ENCODE measurements around the gene KCNMA1.
A peak's percentile ranks its signal among the peaks of the same experiment; 100 is the strongest.

The KCNMA1 gene

DNA sequence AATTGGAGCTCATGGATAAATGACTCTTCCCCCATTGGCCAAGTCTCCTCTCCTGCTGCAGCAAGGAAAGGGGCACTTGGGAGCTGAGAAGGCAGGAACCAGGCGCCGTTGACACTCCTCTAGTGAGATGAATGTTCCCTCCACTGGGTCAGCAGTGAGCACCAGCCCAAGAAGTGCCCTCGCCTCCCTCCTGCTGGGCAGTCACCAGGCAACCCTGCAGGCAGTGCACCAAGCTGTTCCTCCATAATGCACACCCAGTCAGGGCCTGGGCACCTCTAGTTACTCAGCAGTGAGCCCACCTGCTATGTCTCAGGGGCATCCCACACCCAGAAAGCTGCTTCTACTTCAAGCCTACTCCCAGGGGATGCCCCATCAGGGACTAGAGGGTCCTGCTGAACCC, 84.3 kb downstream of the KCNMA1 start:
- no peak for DNase-seq

DNA sequence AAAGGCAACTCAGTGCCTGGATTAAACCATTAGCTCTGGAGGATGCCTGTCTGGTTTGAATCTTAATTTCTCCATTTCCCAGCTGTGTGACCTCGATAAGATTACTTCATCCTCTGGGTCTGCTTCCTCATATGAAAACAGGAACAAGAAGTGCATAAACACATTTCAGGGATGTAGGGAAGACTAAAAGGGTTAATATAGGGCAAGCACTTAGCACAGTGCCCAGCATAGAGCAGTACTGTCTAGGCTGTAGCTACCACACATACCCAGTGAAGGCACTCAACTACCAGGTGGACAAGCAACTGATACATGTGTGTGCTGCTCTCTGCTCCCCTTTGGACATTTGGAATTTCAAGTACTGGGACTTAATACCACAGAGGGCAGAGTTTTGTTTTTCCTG, 85.4 kb downstream of the KCNMA1 start:
- no peak for DNase-seq

DNA sequence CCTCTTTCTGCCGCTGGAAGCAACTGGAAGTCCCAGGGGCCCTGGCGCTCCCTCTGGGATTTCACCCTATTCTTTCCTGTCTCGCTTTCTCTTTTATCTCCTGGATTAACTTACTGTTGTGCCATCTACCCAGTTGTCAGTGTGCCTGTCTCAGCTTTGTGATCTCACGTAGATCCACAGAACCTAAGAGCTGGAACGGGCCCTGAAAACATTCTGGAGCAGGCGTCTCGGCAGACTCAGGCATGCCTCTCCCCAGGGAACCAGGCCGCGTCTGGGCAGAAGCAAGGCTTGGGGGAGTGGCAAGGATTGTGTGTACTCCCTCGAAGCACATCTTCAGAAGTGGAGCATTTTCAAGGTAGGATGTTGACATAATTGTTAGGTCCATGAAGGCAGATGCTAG, 87.2 kb downstream of the KCNMA1 start:
- DNase-seq = peak in 1 of 2 experiments; percentile 44

DNA sequence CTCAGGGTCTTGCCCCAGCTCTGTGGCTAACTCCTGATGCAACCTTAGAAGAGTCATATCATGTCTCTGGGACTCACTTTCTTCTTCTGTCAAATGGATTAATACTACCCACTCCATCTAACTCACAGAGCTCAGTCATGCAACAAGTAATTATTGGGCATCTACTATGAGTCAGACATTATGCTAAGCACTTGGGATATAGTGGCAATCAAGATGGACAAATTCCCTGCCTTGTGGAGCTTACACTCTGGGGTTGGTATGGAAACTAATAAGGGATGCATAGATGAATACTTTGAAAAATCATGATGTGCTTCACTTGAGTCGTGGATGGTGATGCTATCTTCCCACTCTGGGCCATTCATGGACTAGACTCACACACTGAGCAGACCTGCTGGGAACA, 88.9 kb downstream of the KCNMA1 start:
- no peak for DNase-seq

DNA sequence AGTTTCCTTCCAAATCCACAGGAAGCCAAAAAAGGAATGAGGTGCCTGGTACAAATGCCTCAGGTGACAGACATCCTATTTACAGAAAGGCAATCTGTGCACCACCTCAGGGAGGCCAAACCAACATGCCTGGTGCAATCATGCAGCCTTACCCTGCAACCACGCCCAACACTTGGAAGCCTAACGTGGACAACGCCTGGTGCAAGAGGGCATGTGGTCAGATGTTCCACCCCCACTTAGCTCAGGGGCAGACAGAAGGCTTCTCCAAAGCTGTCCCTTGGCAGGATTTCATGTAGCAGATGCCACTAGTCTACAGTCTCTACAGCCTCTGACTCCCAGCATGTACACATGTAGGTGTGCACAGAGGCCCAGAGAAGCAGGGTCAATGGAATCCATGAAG, 89.5 kb downstream of the KCNMA1 start:
- DNase-seq = no peak

DNA sequence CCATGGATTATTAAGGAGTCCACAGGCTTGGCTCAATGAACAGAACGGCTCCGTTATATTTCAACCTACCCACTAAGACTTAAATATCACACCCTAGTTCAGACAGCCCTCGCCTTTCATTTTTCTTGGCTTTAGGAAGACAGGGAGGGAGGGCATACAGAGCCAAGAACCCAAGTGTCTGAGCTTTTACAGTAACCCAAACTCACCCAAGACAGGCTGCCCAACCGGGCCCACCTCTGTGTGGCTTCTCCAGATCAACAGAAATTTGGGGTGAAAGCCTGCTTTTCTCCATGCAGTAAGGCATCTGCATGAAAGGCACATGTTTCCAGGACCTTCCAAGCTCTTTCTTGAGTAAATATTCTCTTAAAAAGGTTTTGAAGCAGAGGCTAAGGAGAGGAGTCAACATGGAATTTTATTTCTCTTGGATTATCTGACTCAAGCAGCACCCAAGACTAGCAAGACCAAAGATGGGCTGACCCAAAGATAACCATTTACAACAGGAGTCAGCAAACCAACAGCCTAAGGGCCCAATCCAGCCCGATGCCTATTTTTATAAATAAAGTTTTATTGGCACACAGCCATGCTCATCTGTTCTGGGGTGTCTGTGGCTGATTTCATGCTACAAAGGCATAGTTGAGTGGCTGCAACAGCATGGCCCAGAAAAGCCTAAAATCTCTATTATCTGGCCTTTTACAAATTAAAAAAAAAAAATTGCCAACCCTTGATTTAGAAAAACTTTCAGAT, 90.1 kb downstream of the KCNMA1 start:
- no peak for DNase-seq

DNA sequence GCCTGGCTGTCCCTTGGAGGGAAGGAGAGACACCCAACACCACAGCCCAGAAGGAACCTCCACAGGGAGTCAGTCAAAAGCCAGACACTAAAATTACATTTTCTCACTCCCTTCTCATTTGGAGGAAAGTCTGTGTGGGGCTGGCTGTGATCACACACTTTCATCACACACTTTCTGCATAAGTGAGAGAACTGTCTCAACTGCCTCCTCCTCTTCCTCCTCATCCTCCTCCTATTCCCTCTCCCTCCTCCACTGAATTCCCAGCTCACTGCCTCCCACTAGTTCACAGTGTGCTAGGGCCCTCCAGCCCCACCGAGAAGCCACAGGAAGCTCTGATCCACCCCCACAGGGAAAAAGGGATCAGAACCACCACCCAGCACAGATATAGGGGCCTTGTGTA, 91.6 kb downstream of the KCNMA1 start:
- DNase-seq = no peak

DNA sequence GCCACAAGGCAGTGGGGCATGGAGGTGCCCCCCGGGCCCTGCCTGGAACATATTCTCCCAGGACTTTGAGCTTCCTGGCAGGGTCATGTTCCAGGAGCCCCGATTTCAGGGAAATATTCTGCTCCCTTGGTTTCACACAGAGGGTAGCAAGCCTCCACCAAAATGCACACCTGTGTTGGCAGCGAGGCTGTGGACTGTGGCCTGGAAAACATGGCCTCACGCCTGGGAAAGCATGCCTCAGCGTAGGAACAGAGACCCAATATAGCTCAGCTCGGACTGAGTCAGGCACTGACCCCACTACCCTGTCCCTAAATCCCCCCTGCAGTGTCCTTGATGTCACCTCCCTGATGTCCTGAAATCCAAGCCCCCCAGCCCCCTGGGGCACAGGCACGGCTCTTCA, 92.0 kb downstream of the KCNMA1 start:
- no peak for DNase-seq

DNA sequence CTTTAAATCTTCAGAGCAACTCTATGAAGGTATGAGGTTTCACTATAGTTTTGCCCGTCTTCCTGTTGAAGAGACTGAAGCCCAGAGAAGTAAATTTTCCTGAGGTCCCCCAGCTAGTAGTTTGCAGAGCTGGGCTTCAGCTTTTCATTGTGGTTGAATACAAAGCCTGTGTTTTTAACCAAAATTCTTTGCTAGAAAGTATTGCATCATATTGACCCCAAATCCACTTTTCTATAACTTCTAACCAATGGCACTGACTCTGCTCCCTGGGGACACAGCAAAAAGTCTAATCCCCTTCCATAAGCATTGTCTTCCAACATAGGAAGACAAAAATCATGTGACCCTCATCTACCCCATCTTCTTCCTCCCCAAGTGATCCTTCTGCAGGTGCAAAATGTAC, 93.0 kb downstream of the KCNMA1 start:
- DNase-seq = no peak

DNA sequence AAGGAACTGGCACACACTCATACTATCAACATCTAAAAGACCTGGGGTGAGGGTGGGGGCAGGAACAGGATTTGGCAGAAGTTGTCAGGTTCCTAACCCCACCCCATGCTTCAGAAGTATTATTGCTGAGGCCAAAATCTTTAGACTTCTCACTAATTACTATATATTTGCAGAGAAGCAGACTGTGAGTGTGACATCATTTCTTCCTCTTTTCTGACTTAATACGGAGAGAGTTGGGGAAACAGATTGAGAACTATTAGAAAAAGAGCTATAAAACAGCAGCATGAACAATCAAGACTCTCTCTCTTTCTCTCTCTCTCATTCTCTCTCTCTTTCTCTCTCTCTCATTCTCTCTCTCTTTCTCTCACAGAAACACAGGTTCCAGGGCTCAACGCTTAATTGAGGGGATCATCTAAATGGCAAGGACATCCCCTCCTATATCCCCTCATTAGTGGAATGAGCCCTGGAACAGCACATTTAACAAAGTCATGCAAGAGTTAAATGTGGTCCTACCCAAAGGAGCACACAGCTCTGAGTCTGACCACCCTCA, 94.8 kb downstream of the KCNMA1 start:
- no peak for DNase-seq

DNA sequence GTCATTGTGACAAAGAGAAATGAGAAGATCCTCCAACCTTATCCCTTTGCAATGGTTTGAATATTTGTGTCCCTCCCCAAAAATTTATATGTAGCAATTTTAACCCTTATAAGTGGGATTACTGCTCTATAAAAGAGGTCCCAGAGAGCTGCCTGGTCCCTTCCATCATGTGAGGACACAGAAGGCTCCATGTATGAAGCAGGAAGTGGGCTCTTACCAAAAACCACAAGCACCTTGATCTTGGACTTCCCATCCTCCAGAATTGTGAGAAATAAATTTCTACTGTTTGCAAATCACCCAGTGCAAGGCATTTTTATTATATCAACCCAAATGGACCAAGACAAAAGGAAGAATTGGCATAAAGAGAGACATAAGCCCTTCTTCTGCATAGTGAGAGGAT, 95.7 kb downstream of the KCNMA1 start:
- no peak for DNase-seq

DNA sequence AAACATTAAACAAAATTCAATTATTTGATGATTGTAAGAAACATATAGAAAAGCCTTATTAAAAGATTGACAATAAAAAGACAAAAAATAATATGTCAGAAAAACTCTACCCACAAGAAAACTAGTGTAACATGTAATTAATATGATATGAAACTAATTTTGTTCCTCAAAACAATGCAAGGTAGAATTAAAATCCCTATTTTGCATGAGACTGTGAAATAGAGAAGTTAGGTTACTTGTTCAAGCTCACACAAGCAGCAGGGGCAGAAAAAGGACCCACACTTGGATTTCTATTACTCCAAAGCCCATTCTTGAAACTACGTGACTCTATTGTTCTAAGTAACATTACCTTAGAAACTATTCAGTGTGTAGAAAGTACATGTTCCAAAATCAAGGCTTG, 96.4 kb downstream of the KCNMA1 start:
- DNase-seq = no peak

DNA sequence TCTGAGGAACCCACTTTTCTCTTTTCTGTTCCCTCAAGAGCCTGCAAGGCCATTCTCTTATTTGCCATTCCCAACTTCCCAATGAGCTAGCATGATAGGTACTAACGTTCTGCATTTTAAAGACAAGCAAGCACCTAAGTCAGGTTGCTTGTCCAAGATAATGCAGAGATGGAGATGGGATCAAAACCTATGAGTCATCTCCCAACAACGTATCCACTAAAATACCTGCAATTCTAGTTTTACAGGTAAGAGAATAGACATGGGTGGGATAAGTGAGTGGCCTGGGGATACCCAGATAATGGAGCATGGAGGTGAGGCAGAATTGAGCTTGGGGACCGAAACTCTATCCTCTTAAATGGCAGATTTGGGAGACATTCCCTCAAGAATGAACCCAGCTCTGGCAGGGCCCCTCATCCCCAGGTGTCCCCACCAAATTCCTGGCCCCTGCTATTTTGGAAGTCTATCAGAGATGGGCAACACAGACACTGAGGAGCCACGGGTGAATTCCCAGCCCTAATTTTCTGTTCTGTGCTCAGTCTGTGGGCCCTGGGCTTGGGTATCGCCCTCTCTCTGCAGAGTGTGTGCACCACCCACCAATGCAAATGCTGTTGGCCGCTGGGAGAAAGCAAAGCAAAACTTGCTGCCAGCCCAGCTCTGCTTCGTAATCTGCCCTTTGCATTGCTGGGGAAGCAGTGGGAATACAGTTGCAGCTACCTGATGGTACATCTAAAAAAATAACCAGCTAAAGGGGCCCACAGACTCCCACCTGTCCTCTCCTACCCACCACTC, 98.3 kb downstream of the KCNMA1 start:
- DNase-seq = no peak

DNA sequence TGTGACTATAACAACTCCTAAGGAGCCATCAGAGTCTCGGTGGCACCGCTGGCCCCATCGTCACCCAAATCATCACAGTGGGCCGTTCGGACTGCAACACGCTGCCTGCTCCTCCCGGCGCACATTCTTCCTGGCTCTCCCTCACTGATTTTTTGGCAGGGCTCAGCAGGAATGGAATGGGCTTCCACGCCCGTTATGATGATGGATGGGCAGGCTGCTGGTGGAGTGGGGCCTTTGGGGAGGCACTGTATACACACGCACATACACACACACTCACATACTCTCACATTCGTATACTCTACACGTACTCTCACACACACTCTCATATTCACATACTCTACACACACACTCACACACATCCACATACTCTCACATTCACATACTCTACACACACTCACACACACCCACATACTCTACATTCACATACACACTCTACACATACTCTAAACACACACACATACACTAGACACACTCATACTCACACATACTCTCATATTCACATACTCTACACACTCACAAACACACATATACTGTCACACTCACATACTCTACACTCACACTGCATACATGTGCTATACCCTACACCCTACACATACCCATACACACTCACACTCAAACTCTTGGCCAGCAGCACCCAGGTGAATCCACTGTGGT, 99.8 kb downstream of the KCNMA1 start:
- no peak for DNase-seq

DNA sequence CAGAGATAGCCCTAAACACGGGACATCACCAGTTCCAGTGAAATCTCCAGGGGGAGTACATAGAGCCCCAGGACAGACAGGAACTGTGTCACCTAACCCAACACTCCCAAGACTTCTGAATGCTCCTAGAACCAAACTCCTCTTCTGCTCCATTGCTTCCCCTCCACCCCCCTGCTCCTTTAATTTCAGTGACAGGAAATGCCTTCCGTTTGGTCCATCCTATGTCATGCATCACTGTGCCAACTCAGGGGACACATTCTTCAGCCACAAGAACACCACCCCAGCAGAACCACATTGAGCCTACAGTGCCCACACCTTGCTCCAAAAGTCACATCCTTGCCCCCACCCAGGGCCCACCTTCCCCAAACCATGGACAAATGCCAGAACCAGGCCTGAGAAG, 100.5 kb downstream of the KCNMA1 start:
- no peak for DNase-seq

DNA sequence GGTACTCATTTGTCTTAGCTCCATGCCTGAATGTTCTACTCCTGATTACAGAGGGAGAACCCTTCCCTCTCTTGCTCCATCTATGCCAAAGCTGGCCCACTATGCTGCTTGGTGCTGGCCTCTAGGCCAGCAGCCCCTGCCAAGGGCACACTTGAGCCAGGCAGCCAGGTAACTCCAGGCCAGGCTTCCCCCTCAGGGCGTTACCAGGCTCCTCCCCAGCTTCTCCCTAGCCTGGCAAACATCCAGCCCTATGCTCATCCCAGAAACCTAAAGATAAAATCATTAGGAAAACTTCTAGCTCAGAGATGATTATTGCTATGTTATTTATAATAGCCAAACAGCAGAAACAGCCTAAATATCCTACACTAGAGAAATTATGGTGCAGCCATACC, 103.7 kb downstream of the KCNMA1 start:
- DNase-seq = no peak

DNA sequence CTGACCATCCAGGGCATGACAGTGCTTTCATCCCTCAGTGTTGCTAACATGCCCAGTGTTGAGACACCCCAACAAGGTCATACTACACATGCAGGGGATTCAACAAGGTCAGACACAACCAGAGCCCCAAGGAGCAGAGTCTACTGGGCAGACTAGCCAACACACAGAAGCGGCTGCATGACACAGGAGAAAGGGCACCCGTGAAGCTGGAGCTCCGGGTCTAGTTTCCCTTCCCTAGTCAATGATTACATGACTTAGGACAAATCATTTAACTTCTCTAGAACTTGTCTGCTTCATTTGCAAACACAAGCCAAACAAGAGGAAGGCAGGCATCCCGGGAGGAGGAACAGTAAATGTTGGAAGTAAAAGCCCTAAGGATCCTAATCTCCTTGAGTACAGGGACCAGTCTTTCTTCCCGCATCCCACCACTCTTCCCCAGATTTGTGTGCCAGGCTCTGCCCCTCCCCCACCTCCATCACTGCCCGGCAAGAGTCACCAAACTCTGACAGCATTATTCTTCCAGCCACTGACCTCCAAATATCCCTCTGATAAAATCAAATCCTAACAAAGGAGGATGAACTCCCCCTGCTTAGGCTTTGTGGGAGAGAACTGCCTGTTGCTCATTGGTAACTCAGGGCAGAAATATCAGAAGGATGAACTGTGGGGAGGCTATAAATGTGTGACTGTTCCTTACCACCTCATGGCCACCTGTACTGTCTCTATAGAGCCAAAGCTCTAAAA, 104.3 kb downstream of the KCNMA1 start:
- DNase-seq = no peak

DNA sequence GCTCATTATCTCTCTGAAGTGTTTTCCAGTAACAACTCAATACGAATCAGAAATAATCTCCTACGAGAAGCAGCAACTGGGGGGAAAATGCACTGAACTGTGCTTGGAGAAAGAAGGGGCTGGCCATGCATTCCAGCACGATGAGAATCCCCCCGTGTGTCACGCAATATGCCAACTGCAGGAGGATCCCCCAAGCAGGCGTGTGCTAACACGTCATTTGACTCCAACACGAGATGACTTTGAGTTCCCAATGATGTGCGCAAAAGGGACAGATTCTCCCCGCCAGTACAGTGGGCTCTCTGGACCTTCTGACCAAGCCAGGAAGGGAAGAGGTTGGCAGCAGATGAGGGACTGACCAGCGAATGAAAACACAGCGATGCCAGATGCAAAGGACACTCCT, 105.5 kb downstream of the KCNMA1 start:
- no peak for DNase-seq

DNA sequence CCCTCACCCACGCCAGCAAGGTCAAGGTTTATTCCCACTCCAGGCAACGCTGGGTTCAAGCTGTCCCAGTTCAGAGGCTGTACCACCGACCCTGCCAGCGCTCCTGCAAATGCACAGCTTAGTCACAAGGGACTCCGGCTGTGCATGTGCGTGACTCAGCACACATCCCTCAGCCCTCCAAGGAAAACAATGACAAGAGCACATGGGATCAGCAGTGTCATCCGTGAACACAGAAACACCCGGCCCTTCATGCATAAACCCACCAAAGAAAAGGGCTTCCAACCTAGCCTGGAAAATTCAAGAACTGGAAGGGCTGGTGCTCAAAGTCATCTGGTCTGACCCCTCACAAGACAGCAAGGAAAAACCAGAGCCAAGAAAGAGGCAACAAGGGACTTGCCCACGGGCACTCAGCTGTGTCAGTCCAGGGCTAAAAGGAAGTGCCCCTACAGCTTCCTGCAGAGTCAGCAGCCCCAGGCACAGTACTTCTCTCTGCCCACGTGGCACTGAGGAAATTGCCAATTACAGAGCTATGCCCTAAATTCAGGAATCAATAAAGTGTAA, 106.1 kb downstream of the KCNMA1 start:
- no peak for DNase-seq

DNA sequence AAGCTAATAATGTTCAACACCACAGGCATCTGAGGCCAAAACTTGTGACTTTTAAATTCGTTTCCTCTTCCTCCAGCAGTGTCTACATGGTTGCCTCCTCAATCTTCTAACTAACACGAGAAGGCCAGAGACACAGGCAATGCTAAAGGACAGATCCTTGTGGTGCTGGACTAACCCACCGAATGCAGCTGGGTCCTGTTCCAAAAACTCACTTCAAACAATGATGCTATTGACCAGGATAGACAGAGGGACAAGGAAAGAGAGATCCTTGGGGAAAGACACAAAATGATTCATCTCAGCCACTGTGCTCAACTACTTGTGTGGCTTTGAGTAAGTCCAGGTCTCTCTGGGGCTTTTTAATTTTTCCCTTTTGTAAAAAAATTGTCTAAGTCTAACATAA, 107.6 kb downstream of the KCNMA1 start:
- no peak for DNase-seq

DNA sequence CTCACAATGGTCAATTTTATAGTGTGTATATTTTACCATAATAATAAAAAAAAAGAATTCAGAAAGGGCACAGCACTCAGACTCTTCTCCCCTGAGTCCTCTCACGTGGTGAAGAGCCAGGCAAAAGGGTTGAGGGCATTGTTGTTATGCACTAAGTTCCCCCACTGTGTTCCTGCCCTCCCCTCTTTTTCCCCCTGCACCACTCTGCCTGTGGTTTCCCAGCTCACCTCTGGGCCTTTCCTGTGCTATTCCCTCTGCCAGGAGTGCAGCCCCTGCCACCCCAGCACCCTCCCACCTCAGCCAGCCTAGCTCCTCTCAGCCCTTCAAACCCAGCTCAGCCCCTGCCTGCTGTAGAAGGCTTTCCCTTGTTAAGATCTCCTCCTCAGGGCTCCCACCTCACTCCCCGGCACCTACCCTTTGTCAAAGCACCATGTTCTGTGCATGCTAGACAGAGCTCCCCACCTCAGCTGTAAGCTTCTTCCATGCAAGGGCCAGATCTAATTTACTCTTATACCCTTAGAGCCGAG, 108.5 kb downstream of the KCNMA1 start:
- DNase-seq = peak in 1 of 2 experiments; percentile 24

DNA sequence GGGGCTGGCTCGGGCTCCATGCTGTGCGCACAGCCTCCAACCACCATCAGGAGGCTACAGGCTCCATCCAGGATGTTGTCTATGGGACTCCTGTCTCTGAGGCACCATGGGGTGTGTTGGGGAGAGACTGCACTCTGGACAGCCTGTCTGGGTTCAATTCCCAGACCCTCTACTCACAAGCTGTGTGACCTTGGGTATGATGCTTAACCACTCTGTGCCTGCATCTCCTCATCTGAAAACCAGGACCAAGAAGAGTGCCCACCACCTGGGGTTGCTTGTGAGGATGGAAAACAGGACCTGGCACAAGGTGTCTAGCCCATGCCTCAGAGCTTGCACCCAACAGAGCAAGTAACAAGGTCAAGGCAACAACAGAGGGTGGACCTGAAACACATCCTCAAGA, 109.8 kb downstream of the KCNMA1 start:
- no peak for DNase-seq
